GM18498 (cell line): ENCODE measurements around the gene PEX10.

Experiments
- ATAC-seq: cut with Tn5 transposase; IDR thresholded peaks from one replicate; pipeline ENCODE4 v1.9.1; 2021; ENCODE audit warnings: mild to moderate bottlenecking, moderate library complexity; ENCODE audit not compliant: unreplicated experiment

Gene PEX10

GRCh38 chr1:2376261-2376741 is 36.1 kb downstream of the PEX10 start:
- ATAC-seq: no peak

GRCh38 chr1:2375923-2376260 is 36.5 kb downstream of the PEX10 start:
- no peak for ATAC-seq

DNA sequence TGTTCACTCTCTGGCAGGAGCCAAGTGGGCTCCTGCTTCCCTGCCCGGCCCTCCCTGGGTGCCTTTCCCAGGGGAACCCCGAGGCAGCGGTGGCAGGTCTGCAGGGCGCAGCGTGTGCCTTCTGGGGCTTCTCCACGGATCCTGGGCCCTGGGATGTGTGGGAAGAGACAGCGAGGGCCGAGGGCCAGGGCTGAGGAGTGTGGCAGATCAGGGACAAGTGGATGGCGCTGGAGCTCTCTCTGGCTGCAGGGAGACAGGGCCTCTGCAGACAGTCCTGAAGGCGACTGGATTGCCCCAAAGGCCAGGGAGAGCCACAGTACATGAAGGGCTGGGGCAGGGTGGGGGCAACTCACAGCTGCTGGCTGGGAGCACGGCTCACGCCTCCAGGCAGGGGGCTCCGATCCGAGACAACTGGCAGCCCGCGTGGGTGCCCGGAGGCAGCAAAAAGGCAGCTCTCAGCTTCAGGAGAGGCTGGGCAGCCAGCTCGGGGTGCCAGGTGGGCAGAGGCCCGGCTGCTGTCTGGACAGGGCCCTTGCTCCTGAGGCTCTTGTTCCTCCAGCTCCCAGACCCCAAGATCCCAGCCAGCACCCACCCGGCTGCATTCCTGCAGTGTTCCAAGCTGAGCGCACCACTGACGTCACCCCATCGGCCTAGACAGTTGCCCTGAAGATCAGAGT is 37.0 kb downstream of the PEX10 start:
- ATAC-seq: no peak

DNA sequence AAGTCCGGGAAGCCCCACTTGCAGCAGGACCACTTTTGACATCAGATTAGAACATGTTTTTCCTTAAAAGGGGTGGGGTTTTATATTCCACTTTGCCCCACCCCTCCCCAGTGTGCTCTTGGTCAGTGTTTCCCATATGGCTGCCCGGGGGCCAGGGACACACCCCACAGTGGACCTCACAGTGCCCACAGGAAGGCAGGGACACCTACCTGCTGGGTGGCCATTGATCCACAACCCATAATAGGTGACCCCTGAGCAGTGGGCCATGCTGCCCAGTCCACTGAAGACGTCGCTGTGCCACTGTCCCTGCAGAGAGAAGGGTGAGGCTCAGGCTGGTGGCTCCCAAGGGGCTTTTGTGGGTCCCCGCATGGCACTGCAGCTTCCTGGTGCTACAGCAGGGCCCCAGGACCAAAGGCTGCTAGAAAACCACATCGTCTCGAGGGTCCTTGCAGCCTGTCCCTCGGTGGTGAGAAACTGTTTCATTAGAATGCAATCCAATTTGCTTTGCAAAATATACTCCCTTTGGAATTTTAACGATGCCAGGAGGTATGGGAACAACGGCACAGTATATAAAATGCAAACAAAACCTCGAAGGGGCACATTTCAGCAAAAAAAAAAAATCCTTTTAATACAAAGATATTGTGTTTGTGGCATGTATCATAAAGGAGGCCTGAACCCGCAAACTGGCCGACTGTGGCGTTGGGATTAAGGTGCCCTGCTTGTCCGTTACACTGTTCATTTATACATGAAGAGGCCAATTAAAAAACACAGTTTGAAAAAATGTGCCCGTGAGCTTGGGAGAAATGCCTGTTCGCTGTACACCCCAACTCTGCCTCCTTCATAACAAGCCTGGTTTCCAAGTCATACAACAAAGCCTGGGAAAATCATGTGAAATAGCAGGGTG is 37.9 kb downstream of the PEX10 start:
- no peak for ATAC-seq

- ATAC-seq: no peak
Observed at GRCh38 chr1:2373551-2374251, 38.7 kb downstream of the PEX10 start.

DNA sequence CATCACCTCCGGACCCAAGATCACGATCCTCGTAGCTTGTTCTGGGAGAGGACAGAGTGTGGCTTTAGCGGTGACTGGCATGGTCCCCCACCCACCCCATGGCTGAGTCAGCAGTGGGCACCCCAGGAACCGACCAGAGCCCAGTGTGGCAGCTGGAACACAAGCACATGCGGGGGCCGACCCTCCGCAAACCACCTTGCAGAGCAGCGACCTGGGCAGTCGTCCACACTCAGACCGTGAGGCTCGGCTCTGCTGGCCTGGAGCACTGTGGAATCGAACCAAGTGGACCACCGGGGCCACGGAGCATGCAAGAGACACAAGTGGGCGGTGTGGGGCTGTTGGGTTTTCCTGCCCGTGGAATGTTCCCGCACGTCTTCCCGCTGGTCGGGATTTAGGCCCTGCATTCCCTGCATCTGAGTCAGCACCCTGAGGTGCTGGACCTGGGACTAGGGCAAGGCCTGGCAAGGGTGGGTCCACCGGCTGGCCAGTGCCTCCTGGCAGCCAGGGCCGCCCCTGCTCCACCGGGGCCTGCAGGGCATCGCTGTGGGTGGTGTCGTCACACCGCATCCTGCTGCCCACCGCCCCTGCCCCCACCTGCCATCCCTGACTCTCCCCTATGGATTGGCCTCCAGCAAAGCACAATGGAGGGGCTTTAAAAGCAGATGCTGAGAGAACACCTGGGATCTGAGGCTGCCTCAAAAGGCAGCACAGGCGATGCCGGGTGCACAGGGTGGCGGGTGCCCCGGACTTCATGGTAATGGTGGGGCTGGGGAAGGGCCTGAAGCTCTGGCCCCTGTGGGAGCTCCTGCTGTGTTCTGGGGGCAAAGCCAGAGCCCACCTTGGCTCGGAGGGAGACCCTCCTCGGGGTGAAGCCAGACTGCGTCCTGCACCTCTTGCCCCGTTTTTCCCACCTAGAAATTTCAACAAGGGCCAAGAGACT is 39.5 kb downstream of the PEX10 start:
- no peak for ATAC-seq

- ATAC-seq: no peak
Observed at GRCh38 chr1:2368053-2368744, 44.2 kb downstream of the PEX10 start.

DNA sequence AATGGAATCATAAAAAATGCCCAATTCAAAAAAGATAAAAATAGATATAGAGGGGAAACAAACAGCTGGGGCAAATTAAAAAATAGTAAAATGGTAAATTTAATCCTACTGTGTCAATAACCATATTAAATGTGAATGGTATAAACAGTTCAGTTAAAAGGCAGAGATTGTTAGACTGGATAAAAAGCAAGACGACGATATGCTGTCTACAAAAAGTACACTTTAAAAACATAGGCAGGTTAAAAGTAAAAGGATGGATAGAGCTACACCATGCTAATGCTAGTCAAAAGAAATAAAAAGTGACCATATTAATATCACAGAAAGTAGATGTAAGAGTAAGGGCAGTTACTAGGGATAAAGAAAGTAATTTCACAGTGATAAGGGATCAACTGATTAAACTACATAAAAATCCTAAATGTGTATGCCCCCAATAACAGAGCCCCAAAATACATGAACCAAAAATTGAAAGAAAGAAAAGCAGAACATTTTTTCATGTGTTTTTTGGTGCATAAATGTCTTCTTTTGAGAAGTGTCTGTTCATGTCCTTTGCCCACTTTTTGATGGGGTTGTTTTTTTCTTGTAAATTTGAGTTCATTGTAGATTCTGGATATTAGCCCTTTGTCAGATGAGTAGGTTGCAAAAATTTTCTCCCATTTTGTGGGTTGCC is 48.4 kb downstream of the PEX10 start:
- no peak for ATAC-seq

- ATAC-seq: no peak
Observed at GRCh38 chr1:2360588-2361364, 51.6 kb downstream of the PEX10 start.

DNA sequence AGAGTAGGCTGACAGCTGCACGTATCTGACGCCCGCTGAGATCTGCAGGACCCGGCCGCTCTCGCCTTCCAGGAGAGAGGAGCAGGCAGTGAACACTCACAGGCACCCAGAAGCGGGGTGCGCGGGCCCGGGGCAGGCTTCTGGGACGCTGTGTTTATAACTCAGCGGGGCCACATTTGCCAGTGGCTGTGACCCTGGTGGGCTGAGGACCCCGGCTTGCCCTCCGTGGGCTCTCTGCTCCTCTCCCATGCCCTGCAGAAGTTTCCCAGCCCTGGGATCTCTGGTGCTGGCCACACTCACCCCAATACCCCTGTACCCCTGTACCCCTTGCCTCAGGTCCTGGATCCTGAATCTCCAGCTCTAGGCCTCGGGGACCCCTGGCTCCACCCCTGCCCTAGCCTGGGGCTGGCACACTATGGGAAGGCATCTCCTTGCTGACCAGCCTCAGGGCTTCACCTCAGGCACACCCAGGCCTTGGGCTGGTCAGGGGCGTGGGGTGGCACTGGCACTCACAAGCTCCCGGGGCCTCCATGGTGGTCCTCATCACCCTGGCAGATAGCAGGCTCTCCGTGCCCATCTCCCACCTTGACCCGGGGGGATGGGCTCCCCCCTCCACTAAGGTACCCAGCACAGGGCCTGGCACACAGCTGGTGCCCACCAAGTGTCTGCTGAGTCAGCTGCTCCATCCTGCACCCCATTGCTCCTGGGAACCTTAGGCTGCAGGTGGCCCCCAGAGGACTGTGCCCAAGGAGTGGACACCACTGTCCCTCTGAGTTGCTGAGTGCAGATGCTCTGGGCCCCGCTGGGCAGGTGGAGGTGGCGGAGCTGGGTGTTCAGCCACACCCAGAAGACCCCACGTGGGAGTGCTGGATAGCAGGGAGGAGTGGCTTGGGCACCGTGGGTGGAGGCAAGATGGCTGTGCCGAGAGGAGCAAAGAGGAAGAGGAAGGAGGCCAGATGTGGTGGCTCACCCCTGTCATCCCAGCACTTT is 53.4 kb downstream of the PEX10 start:
- no peak for ATAC-seq

DNA sequence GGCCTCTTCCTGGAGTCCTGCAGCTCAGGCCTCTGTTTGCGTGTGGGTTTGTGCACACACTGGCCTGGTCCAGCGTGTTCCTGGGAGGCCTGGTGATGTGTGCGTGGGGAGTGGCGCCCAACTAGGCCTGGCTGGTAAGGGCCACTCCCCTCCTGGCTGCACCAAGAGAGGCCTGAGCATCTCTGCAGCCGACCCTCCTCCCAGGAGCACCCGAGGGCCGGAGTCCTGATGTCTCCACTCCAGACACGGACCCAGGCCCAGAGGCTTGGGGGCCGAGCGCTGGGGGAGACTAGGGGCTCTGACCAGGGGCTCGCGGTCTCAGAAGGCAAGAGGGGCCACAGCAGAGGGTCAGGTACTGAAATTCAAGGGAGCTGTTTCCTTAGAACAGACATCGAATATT is 54.3 kb downstream of the PEX10 start:
- ATAC-seq: no peak

DNA sequence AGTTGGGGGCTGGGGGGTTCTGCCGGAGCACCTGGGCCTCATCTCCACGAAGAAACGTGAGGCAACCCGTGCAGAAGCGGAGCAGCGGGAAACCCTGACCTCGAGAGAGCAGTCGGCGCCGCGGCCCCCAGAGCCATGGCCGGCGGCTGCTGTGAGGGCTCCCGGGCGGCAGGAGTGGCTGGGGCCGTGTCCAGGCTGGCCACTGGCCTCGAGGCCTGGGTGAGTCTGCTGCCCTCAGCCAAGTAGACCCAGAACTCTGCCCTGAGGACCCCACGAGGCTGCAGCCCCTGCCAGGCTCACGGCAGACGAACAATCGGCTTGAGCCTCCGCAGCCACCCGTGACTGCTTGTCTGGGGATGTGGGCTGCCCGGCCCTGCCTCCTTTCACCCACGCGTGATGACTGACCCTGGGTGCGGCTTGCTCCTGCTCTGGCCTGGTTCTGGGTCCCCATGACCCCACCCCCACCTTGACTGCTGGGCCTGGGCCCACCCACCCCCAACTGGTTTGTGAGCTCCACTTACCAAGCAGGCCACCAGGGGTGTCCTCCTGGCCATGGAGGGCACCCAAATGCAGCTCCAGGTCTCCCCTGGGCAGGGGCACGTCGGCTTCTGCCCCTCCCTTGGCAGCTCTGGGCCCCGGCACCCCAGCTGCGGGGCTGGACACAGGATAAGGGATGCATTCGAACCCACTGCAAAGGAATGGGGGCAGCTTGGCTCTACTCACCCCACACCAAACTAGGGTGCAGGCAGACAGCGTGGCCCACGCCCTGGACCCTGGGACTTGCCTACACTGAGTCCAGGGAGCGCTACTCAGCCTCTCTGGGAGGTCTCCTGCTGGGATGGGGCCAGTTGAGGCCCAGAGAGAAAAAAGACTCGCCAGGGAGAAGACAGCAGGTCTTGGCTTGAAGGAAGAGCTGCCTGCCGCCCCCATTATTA is 55.2 kb downstream of the PEX10 start:
- no peak for ATAC-seq

DNA sequence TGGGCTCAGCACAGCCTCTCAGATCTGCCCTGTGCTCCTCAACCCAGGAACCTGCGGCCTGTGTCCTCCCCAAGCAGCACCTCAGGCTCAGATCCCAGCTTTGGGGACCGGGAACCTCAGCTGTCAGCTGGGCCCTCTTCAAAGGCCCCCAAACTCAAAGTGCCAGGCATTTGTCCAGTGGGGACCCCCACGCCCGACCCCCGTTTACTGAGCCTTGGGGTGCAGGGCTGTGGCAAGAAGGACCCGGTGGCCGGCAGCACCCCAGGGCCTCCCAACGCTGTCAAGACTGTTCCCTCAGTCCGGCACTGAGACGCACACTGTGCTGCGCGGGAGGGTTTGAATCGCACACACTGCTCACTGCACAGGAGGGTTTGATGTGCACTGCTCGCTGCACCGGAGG is 56.0 kb downstream of the PEX10 start:
- no peak for ATAC-seq

- no peak for ATAC-seq
Observed at GRCh38 chr1:2355373-2356261, 56.7 kb downstream of the PEX10 start.
